Measurements from ENCODE around the gene TTLL1.
"Not testable (repeated sequence)": the region's sequence is repeated elsewhere in the genome, so short reads cannot be mapped to it uniquely, and the experiment has no call there.

Gene TTLL1

DNA sequence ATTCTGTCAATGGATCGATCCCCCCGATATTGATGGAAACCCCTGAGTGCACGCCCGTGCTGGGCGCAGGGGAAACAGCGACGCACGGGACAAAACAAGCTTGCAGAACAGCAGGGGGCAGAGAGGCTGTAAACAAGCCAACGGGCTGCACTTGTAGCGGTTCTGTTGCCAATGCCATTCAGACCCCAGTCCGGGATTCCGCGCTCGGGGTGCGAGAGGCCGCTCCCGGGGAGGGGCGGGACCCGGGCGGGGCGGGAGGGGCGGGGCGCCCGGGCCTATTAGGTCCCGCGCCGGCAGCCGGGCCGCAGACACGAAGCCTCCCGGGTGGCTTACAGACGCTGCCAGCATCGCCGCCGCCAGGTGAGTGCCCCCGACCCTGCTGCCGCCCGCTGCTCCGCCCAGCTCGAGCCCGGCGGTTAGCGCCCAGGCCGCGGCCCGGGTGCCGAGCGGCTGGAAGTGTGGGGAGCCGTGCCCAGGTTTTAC, 21.3 kb upstream of the TTLL1 start, which contains the start of gene BIK:
BIK (plus strand) TSS at position 307 of the 483 bp plus-strand sequence. CDS start 13,273 bp downstream, outside the sequence.
- no peak for DNase-seq (ENCODE audit: low read depth in 2 of 2, low spot score in 1 of 2)

DNA sequence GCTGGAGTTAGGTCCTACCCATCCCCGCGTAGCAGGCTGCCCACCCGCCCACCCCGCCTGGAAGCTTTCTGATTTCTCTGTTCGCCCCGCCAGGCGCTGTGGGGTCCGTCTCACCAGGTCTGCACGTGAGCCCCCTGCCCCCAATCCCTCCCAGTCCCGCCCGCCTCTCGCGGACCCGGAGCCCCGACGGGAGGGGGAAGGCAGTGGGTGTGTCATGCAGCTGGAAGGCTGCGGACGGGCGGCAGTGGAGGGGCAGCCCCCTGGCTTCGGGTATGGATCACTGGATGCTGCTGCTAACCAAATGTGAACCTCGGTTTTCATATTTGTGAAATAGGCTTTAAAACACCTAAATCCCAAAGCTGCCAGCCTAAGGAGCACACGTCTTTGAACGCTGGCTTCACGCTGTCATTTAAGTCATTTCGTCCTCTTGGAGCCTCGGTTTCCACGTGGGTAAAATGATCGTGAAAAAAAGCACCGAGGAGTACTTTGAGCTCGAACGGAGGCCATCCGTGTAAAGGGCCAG, 20.8 kb upstream of the TTLL1 start:
- DNase-seq (ENCODE audit: low read depth in 2 of 2, low spot score in 1 of 2): no peak

DNA sequence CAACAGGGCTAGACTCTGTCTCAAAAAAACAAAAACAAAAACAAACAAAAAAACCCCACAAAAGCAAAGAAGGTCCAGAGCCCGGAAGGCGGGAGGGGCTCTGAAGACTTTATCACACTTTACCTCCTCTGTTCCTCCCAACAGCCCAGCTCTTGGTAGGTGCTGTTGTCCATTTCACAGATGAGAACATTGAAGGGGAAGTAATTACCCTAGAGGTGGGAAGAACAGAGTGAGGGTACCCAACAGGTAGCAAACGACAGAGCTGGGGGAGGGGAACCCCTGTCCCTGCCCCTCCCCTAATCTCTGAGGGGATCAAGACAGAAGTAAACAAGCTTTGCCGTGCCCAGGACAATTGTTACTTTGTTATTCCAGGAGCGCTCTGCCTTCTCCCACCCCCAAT, 20.3 kb upstream of the TTLL1 start:
- no peak for DNase-seq (ENCODE audit: low read depth in 2 of 2, low spot score in 1 of 2)

DNA sequence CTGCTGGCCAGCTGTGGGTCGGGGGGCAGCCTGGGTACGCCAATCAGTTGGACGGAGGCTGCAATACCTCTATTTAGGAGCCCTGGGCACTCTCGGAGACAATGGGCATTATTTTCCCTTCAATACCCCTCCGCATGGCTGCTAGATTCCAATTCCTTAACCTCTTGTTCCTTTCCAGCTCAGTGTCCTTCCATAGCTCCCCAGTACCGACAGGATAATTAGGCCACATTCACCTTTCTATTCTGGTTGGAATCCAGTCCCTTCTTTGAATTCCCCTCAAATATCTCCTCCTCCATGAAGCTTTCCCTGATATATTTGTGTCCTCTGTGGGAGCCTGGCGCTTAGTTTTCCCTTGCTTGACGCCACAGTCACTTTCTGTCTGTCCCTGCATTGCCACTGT, 17.1 kb upstream of the TTLL1 start:
- DNase-seq (ENCODE audit: low read depth in 2 of 2, low spot score in 1 of 2): no peak

DNA sequence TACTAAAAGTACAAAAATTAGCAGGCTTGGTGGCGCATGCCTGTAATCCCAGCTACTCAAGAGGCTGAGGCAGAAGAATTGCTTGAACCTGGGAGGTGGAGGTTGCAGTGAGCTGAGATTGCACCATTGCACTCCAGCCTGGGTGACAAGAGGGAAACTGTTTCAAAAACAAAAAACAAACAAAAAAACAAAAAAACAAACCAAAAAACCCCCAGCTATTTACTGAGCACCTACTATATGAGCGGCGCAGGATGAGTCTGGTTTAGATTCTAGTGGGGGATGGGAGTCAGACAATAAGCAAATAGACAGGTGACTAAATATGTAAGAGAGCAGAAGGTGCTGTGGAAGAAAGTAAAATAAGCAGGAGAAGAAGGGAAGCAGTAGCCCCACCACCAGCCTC, 15.8 kb upstream of the TTLL1 start:
- not testable (repeated sequence) for DNase-seq (ENCODE audit: low read depth in 2 of 2, low spot score in 1 of 2)

DNA sequence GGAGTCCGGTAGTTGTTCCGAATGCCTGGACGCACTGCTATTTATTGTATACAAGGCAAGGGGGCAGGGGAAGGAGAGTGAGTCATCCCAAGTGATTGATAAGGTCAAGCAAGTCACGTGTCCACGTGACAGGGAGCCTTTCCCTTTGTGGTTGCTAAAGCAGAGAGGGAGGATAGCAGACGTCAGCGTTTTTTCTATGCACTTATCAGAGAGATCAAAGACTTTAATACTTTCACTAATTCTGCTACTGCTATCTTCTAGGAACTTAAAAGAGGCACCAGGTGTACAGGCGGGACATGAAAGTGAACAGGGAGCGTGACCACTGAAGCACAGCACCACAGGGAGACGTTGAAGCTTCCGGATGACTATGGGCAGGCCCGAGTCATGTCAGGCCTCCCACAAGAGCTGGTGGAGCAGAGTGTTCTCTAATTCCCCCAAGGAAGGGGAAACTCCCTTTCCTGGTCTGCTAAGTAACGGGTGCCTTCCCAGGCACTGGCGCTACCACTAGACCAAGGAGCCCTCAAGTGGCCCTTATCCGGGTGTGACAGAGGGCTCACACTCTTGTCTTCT, 14.9 kb upstream of the TTLL1 start:
- DNase-seq (ENCODE audit: low read depth in 2 of 2, low spot score in 1 of 2): not testable (repeated sequence)

DNA sequence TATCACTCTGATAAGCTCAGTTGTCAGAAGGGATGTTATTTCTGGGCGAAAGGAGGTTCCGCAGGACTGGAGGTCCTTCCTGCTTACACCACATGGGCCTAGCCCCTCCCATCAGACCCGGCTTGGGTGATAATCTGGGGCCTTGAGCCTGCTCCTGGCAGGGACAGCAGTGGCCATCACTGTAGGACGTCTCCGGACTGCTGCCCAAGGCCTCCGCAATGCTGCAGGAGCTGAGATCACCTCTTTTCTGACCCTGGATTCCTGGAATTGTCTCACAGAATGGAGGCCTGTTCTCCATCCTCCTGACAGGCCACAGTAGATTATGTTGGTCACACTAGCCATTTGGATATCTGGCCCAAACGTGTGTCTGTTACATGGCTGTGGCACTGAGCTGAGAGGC, 12.1 kb upstream of the TTLL1 start:
- no peak for DNase-seq (ENCODE audit: low read depth in 2 of 2, low spot score in 1 of 2)

DNA sequence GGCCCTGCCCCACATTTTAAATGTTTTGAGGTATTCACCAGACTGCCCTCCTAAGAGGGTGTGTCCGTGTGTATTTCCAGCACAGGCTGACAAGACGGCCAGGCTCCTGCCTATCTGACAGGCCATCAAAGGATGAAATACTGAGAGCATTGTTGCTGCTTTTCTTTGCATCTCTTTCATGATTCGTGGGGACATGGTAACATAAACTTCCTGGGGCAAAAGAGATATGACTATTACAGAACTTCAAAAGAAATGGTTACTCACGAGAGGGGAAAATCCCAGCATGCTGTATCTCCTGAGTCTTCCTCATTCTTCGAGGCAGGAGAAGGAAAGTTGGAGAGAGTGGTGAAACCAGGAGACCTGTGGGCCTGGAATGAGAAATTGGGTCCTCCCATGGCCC, 11.0 kb upstream of the TTLL1 start:
- DNase-seq (ENCODE audit: low read depth in 2 of 2, low spot score in 1 of 2): no peak

DNA sequence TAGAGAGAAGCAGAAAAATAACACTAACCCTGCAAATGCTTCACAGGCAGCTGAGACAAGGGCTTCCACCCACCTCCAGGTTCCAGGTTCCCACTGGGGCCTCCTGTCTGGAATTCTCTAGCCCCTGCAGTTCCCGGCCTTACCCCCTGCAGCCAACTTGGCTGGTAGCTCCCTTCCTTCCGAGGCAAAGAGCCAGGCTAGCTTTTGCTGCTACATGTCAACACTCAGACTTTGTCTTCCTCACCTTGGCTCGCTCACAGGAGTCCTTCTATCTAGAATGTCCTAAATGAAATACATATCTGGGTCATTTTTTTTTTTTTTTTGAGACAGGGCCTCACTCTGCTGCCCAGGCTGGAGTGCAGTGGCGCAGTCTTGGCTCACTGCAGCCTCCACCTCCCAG, 9.9 kb upstream of the TTLL1 start:
- no peak for DNase-seq (ENCODE audit: low read depth in 2 of 2, low spot score in 1 of 2)

DNA sequence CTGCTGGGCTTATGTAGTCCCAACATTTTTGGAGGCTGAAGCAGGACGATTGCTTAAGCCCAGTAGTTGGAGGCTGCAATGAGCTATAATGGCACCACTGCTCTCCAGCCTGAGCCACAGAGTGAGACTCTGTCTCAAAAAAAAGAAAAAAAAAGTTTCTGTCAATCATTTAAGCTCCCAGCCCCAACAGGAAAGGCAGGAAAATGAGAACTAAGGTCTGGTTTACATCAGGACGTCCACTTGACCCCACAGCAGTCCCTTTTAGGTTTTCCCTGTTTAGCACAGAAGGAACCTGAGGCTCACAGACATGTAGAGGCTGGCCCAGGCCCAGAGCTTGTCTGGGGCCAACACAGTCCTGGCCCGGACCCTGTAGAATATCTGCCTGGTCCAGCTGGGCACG, 9.2 kb upstream of the TTLL1 start:
- no peak for DNase-seq (ENCODE audit: low read depth in 2 of 2, low spot score in 1 of 2)

DNA sequence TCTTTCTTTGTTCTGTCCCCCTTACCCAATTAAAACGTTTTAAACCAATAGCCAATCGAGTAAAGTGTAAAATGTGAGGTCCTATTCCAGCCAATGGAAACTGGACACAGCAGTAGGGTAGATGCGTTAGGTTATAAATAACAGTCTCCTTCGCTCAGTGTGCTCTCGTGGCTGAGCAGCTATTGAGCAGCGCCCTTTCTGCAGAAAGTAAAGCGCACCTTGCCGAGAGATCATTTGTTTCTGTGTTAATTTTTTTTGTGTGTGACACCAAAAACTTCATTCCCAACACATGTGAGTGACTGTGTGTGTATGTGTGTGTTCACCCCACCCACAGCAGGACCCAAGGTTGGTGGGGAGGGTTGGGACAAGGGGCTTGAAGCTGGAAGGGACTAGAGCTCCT, 7.2 kb upstream of the TTLL1 start:
- DNase-seq (ENCODE audit: low read depth in 2 of 2, low spot score in 1 of 2): no peak

DNA sequence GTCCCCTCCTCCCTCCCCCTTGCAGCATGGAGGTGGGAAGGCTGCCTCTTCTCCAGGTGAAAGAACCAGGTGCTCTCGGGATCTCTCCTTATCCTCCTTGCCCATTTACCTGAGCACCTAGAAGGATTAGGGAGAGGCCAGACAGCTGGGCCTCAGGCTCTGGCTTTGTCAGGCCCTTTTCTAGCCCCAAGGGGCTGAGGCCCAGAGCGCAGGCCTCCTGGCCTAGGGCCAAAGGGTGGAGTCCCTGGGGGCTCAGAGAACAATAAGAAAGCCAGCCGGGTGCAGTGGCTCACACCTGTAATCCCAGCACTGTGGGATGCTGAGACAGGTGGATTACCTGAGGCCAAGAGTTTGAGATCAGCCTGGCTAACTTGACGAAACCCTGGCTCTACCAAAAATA, 5.4 kb upstream of the TTLL1 start:
- no peak for DNase-seq (ENCODE audit: low read depth in 2 of 2, low spot score in 1 of 2)

DNA sequence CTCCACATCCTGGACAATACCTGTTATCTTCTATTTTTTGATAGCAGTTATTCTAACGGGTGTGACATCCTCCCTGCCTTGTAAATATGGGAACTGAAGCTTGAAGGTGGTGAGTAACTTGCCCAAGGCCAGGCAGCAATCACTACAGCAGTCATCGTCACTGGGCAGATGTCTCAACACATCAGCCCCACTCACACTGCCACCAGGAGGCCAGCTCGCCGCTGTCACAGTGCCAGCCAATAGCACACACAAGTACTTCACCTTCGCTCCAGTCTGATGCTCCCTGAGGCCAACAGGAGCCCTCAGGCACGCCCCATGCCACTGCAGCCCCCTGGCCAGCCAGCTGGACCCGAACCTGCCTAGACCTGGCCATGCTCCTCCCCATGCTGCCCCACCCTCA, 4.9 kb upstream of the TTLL1 start:
- DNase-seq (ENCODE audit: low read depth in 2 of 2, low spot score in 1 of 2): no peak

DNA sequence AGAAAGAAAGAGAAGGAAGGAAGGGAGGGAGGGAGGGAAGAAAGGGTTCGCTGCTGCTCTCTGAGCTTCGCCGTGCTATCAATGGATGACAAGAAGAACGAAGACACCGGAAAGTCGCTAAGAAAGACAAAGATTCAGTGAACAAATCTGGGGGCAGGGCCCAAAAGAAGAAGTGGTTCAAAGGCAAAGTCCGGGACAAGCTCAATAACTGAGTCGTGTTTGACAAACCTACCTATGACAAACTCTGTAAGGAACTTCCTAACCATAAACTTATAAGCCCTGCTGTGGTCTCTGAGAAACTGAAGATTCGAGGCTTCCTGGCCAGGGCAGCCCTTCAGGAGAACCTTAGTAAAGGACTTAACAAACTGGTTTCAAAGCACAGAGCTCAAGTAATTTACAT, 2.9 kb upstream of the TTLL1 start:
- DNase-seq (ENCODE audit: low read depth in 2 of 2, low spot score in 1 of 2): no peak

DNA sequence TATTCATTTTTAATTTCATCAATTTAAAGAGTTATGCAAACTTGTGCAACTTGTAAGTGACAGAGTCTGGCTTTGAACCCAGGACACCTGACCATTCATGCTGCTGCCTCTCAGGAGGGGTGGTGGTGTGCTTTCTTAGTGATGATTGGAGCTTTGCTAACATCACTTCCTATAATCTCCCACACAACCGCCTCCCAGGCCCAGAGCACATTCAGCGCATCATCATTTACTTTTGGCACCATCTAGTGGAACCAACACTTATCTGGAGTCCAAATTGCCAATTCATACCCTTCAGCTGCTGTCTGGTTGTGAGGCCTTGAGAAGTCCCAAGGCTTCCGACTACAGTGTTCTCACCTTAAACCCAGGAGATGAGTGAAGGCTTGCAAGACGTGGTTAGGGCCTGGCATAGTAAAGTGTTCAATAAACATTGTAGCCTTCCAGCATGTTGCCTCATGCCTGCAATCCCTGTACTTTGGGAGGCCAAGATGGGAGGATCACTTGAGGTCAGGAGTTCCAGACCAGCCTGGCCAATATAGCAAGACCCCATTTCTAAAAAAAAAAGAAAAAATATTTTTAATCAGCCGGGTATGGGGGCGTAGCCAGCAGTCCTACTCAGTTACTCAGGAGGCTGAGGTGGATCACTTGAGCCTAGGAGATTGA, 1.1 kb upstream of the TTLL1 start:
- DNase-seq (ENCODE audit: low read depth in 2 of 2, low spot score in 1 of 2): no peak

DNA sequence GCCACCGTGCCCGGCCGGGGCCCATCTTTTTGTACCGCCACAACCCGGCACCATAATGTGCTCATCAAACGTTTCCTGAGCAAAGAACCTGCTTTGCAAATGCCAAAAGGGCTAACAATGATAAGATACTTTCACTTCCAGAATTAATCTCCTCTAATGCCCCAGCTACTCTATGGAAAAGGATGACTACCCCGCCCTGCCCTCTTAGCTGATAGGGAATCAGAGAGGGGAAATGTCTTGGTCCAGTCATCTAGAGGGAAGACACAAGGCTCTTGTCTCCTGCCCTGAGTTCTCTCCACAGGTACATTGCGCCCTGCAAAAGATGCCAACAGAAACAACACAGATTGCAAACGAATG, 586 bp downstream of the TTLL1 start:
- no peak for DNase-seq (ENCODE audit: low read depth in 2 of 2, low spot score in 1 of 2)

DNA sequence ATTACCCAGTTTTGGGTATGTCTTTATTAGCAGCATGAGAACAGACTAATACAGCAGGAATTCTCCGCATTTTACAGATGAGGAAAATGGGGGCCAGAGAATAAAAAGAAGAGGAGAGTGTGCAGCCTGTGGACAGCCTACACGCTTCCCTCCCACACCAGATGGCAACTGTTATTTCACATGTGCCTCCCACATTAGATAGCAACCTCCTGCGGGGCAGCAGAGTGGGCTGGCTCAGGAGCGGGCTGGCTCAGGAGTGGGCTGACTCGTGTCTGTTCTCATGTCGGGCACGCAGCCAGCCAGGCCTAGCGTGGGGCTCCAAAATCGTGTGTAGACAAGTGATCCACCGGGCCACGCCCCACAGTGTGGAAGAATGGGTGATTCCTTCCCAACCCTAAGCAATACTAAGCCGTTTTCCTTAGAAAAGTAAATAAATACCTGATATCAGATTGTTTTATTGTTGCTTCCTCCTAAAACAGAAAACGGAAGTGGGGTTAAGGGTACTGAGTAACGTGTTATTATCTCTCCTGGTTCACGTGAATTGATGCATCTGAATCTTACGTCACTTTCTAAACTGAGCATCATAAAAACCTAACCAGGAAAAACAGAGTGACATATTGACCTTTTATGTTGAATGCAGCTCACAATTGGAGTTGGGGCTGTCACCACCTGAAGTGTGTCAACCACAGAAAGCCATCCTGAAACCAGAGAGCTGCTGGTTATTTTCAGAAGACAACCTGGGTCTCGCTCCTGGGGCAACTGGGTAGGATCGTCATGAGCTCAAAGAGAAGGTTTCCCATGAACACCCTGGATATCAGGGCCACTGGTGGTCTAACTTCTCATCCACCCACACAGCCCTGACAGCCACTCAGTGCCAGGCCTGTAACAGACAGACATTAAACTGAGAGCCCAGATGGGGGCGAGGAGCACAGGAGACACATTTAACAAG, 3.3 kb downstream of the TTLL1 start:
- DNase-seq (ENCODE audit: low read depth in 2 of 2, low spot score in 1 of 2): no peak

DNA sequence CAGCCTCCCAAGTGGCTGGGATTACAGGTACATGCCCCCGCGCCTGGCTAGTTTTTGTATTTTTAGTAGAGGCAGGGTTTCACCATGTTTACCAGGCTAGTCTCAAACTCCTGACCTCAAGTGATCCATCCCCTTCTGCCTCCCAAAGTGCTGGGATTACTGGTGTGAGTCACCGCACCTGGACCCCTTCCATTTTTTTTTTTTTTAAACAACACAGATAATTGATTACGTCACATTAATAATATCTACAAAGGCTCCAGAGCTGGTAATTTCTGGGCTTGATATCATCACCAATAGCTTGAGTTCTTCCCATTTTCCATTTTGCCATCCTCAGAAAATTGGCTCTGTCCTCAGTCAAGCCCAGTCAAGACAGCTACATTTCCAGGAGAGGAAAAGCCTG, 7.2 kb downstream of the TTLL1 start:
- no peak for DNase-seq (ENCODE audit: low read depth in 2 of 2, low spot score in 1 of 2)

DNA sequence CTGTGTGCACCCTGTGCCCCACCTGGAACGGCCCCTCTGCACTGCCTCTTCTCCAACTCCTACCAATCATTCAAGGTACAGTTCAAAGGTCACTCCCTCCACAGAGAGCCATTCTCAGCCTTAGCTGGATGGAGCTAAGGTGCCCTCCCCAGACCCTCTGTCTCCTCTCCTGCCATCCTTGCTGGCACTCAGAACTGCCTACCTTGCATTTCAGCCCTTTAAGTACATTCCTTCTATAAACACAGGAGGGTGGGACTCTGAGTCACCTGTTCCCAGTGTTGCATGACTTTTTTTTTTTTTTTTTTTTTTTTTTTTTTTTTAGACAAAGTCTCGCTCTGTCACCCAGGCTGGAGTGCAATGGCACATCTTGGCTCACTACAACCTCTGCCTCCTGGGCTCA, 8.6 kb downstream of the TTLL1 start:
- no peak for DNase-seq (ENCODE audit: low read depth in 2 of 2, low spot score in 1 of 2)

DNA sequence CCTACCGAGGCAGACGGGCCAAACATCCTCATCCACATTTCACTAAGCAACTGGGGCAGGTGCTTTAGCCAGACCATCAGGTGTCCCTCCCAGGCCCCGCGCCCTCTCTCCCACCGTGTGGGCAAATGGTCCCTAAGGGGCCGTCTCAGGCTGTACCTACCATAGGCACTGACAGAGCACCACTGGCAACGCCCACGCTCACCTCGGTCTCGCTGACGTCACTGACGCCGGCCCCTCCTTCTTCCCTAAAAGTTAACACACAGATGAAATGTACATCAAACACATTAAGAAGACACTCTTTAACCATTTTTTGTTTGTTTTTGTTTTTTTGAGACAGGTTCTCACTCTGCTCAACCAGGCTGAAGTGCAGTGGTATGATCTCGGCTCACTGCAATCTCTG, 9.4 kb downstream of the TTLL1 start:
- DNase-seq (ENCODE audit: low read depth in 2 of 2, low spot score in 1 of 2): no peak

DNA sequence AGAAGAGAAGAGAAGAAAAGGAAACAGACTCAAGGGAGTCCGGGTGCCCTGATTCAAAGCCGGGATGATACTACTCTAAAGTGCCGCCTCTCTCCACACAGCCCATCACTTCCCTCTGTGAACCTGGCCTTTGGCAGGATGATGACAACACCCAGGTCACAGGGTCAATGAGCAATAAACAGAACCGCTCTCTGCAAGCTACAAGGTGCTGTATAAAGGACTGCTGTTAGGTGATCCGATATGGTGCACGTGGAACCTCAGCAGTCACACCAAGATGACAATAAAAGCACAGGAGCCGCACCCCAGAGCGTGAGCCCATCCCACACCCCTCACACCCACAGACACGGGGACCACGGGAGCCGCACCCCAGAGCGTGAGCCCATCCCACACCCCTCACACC, 10.7 kb downstream of the TTLL1 start:
- DNase-seq (ENCODE audit: low read depth in 2 of 2, low spot score in 1 of 2): no peak

All from stimulated activated CD8-positive, alpha-beta memory T cell treated with anti-CD3 and anti-CD28 coated beads, Interleukin-4, amount 100 ng/mL, for 4 hours (primary cell).